ENCODE measurements around the gene LEMD2. TPM values are rescaled to one million over a fixed set of nuclear protein-coding genes. Genes with fewer than 3 reads are reported as not detected.
A peak's percentile ranks its signal among the peaks of the same experiment; 100 is the strongest.

Gene LEMD2
- polyA plus RNA-seq, 2 of the 4 experiments (the other 2 are of a cell fraction) = 43.2 to 48.8 TPM

DNA sequence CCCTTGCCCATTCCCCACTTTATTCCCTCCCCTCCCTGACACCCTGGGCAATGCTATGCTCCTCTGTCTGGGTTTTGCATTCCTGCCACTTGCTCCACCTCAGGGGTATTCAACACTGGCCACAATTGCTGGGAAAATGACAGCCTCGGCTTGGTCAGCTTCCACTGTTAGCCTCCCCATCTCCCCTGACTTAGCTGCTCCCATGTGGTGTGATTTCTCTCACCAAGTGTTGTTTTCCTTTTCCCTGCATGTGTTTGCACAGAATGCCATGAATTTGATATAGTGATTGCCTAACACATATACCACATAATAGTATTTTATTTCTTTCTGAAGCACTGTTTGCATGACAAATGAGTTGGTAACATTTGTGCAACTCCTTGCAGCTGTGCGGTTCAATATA lies 1.4 kb upstream of the LEMD2 start:
- Histone ChIP-seq H3K4me1 (peaks cover 27% of the 10 kb centered on the region), H3K9me3 (no peaks in the 10 kb centered on the region), H3K27ac (no peak overlapping the region), H3K4me2 (no peak overlapping the region), H3K4me3 (no peak overlapping the region)
- ATAC-seq (no peak), DNase-seq (ENCODE audit: low read depth in 1 of 2, low spot score in 1 of 2) (no peak), FAIRE-seq (no peak)
- no peak for TF ChIP-seq RFX5 (IDR thresholded peaks at IDR 0.05)
- TF ChIP-seq, protein P1, sequence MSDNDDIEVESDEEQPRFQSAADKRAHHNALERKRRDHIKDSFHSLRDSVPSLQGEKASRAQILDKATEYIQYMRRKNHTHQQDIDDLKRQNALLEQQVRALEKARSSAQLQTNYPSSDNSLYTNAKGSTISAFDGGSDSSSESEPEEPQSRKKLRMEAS (IDR thresholded peaks at IDR 0.05) = no peak
- TF ChIP-seq GATA3 (IDR thresholded peaks at IDR 0.05; ENCODE audit: borderline replicate concordance) = no peak
- no peak for TF ChIP-seq TP53 (CRISPR knock-in tag; IDR thresholded peaks at IDR 0.05)
- TF ChIP-seq, protein P2, sequence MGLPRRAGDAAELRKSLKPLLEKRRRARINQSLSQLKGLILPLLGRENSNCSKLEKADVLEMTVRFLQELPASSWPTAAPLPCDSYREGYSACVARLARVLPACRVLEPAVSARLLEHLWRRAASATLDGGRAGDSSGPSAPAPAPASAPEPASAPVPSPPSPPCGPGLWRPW (IDR thresholded peaks at IDR 0.05) = no peak
- no peak for TF ChIP-seq HEYL (CRISPR knock-in tag; IDR thresholded peaks at IDR 0.05)
- TF ChIP-seq SMC3 (IDR thresholded peaks at IDR 0.05) = no peak
- no peak for TF ChIP-seq HDAC2 (IDR thresholded peaks at IDR 0.05)
- no peak for TF ChIP-seq MAFK (IDR thresholded peaks at IDR 0.05; ENCODE audit: partially characterized antibody)
- no peak for TF ChIP-seq RNF2 (IDR thresholded peaks at IDR 0.05; ENCODE audit: borderline replicate concordance, low read depth)
- TF ChIP-seq TFCP2L1 (CRISPR knock-in tag; IDR thresholded peaks at IDR 0.05) = no peak
- TF ChIP-seq HOXB5 (CRISPR knock-in tag; IDR thresholded peaks at IDR 0.05) = no peak
- TF ChIP-seq NR3C1 (IDR thresholded peaks at IDR 0.05) = no peak
- TF ChIP-seq ESRRA (IDR thresholded peaks at IDR 0.05; ENCODE audit: borderline replicate concordance, low read length) = no peak
- no peak for TF ChIP-seq EP300 (IDR thresholded peaks at IDR 0.05)
- TF ChIP-seq, protein P3, sequence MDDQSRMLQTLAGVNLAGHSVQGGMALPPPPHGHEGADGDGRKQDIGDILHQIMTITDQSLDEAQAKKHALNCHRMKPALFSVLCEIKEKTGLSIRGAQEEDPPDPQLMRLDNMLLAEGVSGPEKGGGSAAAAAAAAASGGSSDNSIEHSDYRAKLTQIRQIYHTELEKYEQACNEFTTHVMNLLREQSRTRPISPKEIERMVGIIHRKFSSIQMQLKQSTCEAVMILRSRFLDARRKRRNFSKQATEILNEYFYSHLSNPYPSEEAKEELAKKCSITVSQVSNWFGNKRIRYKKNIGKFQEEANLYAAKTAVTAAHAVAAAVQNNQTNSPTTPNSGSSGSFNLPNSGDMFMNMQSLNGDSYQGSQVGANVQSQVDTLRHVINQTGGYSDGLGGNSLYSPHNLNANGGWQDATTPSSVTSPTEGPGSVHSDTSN (IDR thresholded peaks at IDR 0.05) = no peak
- TF ChIP-seq KDM1A (IDR thresholded peaks at IDR 0.05; ENCODE audit: low read depth) = no peak
- no peak for TF ChIP-seq MAZ (IDR thresholded peaks at IDR 0.05; ENCODE audit: borderline replicate concordance, low read depth, low read length)
- TF ChIP-seq, protein P4, sequence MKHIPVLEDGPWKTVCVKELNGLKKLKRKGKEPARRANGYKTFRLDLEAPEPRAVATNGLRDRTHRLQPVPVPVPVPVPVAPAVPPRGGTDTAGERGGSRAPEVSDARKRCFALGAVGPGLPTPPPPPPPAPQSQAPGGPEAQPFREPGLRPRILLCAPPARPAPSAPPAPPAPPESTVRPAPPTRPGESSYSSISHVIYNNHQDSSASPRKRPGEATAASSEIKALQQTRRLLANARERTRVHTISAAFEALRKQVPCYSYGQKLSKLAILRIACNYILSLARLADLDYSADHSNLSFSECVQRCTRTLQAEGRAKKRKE (CRISPR knock-in tag; IDR thresholded peaks at IDR 0.05; ENCODE audit: low read depth) = no peak
- POLR2A ChIA-PET = no interaction called here
- 97% methylated on average over 2 of the region's 2 CpGs for WGBS (ENCODE audit: missing lambda C conversion rate)
- CTCF ChIA-PET = interaction anchor here (1.4 kb wide), 1 partner anchor 29 kb away, joined by 4 read pairs; no protein-coding TSS in a partner anchor

DNA sequence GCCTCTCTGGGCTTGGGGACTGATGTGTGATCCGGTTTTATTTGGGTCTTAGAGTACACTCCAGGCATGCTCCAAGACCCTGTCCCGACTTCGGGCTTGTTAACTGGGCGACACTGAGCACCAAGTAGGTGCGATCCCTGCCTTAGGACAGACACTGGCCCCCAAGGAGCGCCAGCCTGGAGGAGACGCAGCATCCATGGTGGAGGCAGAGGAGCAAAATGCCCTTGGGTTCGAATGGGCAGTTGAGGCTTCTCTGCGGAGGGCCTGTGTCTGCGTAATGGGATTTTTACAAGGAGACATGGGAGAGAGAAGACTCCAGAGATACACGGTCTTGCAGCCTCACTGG lies 593 bp upstream of the LEMD2 start:
- H3K4me1 ChIP-seq = peaks cover 20% of the 10 kb centered on the region
- H3K9me3 ChIP-seq = no peaks in the 10 kb centered on the region
- H3K27ac ChIP-seq = peak overlapping the region; percentile 94 to 99
- peak overlapping the region; percentile 91; the same call in 2 of the 3 replicates for H3K4me3 ChIP-seq
- POLR2A ChIA-PET = interaction anchor here (1.1 to 2.0 kb wide), 2 partner anchors 33 to 50 kb away, joined by 3 to 9 read pairs; no protein-coding TSS in a partner anchor
- 72% methylated on average over 6 of the region's 11 CpGs for WGBS (ENCODE audit: missing lambda C conversion rate)
- peak overlapping the region; percentile 70 for H3K4me2 ChIP-seq
- no peak for DNase-seq (ENCODE audit: low read depth in 1 of 2, low spot score in 1 of 2)
- FAIRE-seq = no peak
- no peak for ATAC-seq
- TF ChIP-seq HOXA7 (CRISPR knock-in tag; IDR thresholded peaks at IDR 0.05) = no peak
- TF ChIP-seq NFE2L2 (conservative IDR thresholded peaks at IDR 0.05; ENCODE audit: low read length) = no peak
- TF ChIP-seq CHD2 (IDR thresholded peaks at IDR 0.05; ENCODE audit: low read length, partially characterized antibody) = no peak
- TF ChIP-seq, protein P5, sequence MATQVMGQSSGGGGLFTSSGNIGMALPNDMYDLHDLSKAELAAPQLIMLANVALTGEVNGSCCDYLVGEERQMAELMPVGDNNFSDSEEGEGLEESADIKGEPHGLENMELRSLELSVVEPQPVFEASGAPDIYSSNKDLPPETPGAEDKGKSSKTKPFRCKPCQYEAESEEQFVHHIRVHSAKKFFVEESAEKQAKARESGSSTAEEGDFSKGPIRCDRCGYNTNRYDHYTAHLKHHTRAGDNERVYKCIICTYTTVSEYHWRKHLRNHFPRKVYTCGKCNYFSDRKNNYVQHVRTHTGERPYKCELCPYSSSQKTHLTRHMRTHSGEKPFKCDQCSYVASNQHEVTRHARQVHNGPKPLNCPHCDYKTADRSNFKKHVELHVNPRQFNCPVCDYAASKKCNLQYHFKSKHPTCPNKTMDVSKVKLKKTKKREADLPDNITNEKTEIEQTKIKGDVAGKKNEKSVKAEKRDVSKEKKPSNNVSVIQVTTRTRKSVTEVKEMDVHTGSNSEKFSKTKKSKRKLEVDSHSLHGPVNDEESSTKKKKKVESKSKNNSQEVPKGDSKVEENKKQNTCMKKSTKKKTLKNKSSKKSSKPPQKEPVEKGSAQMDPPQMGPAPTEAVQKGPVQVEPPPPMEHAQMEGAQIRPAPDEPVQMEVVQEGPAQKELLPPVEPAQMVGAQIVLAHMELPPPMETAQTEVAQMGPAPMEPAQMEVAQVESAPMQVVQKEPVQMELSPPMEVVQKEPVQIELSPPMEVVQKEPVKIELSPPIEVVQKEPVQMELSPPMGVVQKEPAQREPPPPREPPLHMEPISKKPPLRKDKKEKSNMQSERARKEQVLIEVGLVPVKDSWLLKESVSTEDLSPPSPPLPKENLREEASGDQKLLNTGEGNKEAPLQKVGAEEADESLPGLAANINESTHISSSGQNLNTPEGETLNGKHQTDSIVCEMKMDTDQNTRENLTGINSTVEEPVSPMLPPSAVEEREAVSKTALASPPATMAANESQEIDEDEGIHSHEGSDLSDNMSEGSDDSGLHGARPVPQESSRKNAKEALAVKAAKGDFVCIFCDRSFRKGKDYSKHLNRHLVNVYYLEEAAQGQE (IDR thresholded peaks at IDR 0.05) = no peak
- TF ChIP-seq MAZ (IDR thresholded peaks at IDR 0.05; ENCODE audit: borderline replicate concordance, low read depth, low read length) = no peak
- CTCF ChIA-PET = interaction anchor here (1.5 kb wide), 1 partner anchor 17 kb away, joined by 3 read pairs; no protein-coding TSS in a partner anchor

Measured in A549 (cell line).